K562 (cell line): ENCODE data around the gene APOL2. TPM values are rescaled to one million over a fixed set of nuclear protein-coding genes. Genes with fewer than 3 reads are reported as not detected.
"Not testable (repeated sequence)": the region's sequence is repeated elsewhere in the genome, so short reads cannot be mapped to it uniquely, and the experiment has no call there.

Experiments
- ATAC-seq: fragments of 200-7000 bp; cut with Tn5 transposase; 3 replicates; pipeline ENCODE4 v1.9.1; 2020; ENCODE audit warnings: moderate library complexity
- BruUV-seq: library from RNA; stranded (reverse); fragments of 400-500 nt; replicated peaks from 2 replicates; lab custom pipeline; 2021; lab: Mats Ljungman, UMichigan
- CTCF ChIA-PET: fragments of 300-600 bp; formaldehyde crosslinking; extraction: SDS; loops from one replicate; lab custom pipeline; 2021; ENCODE audit warnings: low intra/inter-chr PET ratio; lab: Yijun Ruan, JAX
- POLR2A ChIA-PET: fragments of 300-600, 350-650 bp; sonication (Branson Sonifier 250); formaldehyde crosslinking; extraction: SDS; loops from one replicate; lab custom pipeline; 2021; ENCODE audit warnings: antibody characterized with exemption, inconsistent platforms; lab: Yijun Ruan, JAX
- DNase-seq, 4 experiments: peaks; one replicate each; pipeline versions ENCODE4 v3.0.0 to v3.0.0-alpha.2; 2011 to 2018; ENCODE audit warnings: low spot score in 3 of 4, mixed read lengths in 3 of 4; ENCODE audit errors: extremely low read depth in 1 of 4
- FAIRE-seq: peaks from 2 replicates; lab custom pipeline; 2011; peaks lifted over from hg19 to GRCh38; lab: Jason Lieb, UNC
- H2AFZ ChIP-seq: 2 replicates; pipeline ENCODE4 v1.6.0; 2011; ENCODE audit warnings: low read depth, low read length, control low read depth, inconsistent platforms
- H3K27ac ChIP-seq: fragments of 200-600 bp; 3 replicates; pipeline ENCODE4 v1.8.0; 2011; ENCODE audit warnings: low read depth, mild to moderate bottlenecking, control low read depth, inconsistent platforms, low read length, moderate library complexity, mixed read lengths; ENCODE audit errors: extremely low read depth
- H3K27me3 ChIP-seq, 2 experiments: fragments of 300-600 bp in 1 of 2; 2 replicates in 1 of 2; 3 replicates in 1 of 2; pipeline versions ENCODE4 v1.6.0 to v1.8.0; 2011; ENCODE audit warnings: inconsistent platforms in 2 of 2, low read length in 2 of 2, mild to moderate bottlenecking in 1 of 2, mixed read lengths in 1 of 2, moderate library complexity in 1 of 2; ENCODE audit not compliant: control insufficient read depth in 2 of 2, insufficient read depth in 2 of 2
- H3K36me3 ChIP-seq: fragments of 300-600 bp; 3 replicates; pipeline ENCODE4 v1.8.0; 2011; ENCODE audit warnings: mild to moderate bottlenecking, low read length, inconsistent platforms; ENCODE audit not compliant: control insufficient read depth, insufficient read depth
- H3K4me1 ChIP-seq, 2 experiments: fragments of 200-600 bp in 1 of 2; replicated peaks in 1 of 2; 2 replicates in 1 of 2; 3 replicates in 1 of 2; pipeline versions ENCODE4 v1.5.1 to v1.8.0; 2011; ENCODE audit warnings: inconsistent platforms in 2 of 2, low read length in 2 of 2, mild to moderate bottlenecking in 1 of 2, mixed read lengths in 1 of 2, moderate library complexity in 1 of 2; ENCODE audit not compliant: control insufficient read depth in 2 of 2, insufficient read depth in 2 of 2
- H3K4me2 ChIP-seq: 2 replicates; pipeline ENCODE4 v1.6.1; 2011; ENCODE audit warnings: low read length, control low read depth, inconsistent platforms, mixed read lengths; ENCODE audit not compliant: insufficient read depth
- H3K4me3 ChIP-seq: fragments of 200-600 bp; sonication (generic), shearing (Covaris generic); 2 replicates; pipeline ENCODE4 v1.5.1; 2016; ENCODE audit warnings: control low read depth, inconsistent platforms
- H3K79me2 ChIP-seq: fragments of 200-600 bp; 3 replicates; pipeline ENCODE4 v1.8.0; 2011; ENCODE audit warnings: low read length, inconsistent platforms; ENCODE audit not compliant: control insufficient read depth, insufficient read depth
- H3K9ac ChIP-seq, 2 experiments: 2 replicates each; pipeline versions ENCODE4 v1.6.0 to v1.6.1; 2011; ENCODE audit warnings: low read depth in 2 of 2, low read length in 2 of 2, control low read depth in 1 of 2, inconsistent platforms in 1 of 2, mild to moderate bottlenecking in 1 of 2, mixed read lengths in 1 of 2; ENCODE audit not compliant: insufficient read depth in 1 of 2
- H3K9me1 ChIP-seq: one replicate; pipeline ENCODE4 v1.6.0; 2011; ENCODE audit warnings: inconsistent platforms, mild to moderate bottlenecking, low read length, moderate library complexity; ENCODE audit not compliant: control insufficient read depth, insufficient read depth
- H3K9me3 ChIP-seq: replicated peaks from 2 replicates; pipeline ENCODE4 v1.5.1; 2011; ENCODE audit warnings: low read depth, low read length, inconsistent platforms; ENCODE audit not compliant: control insufficient read depth, insufficient read depth
- H4K20me1 ChIP-seq: replicated peaks from 2 replicates; pipeline ENCODE4 v1.6.1; 2011; ENCODE audit warnings: low read length, inconsistent platforms, mixed read lengths; ENCODE audit not compliant: control insufficient read depth, insufficient read depth
- MYC ChIP-seq, 2 experiments: fragments of 250-450 bp in 1 of 2; sonication (Bioruptor Pico) in 1 of 2; IDR thresholded peaks; 2 replicates each; pipeline versions ENCODE4 v1.5.1 to v1.6.1; 2012 to 2021; ENCODE audit warnings: low read depth in 2 of 2, borderline replicate concordance in 1 of 2, improper control_type of control experiment in 1 of 2, low read length in 1 of 2, mild to moderate bottlenecking in 1 of 2, moderate library complexity in 1 of 2
- TOE1 ChIP-seq, 2 experiments: fragments of 450-650 bp in 1 of 2; sonication (generic) in 1 of 2; formaldehyde crosslinking in 1 of 2; IDR thresholded peaks; 2 replicates each; pipeline versions ENCODE4 v1.7.1 to v1.8.0; 2016 to 2022; ENCODE audit warnings: borderline replicate concordance in 2 of 2, mild to moderate bottlenecking in 2 of 2, antibody characterized with exemption in 1 of 2, inconsistent platforms in 1 of 2, low read depth in 1 of 2, missing genetic modification reagents in 1 of 2, moderate library complexity in 1 of 2
- ZFP36 ChIP-seq: fragments of 150-350 bp; IDR thresholded peaks from 2 replicates; pipeline ENCODE4 v1.6.1; 2018; ENCODE audit warnings: low read length, low read depth; ENCODE audit not compliant: partially characterized antibody
- ZKSCAN1 ChIP-seq: fragments of 150-350 bp; IDR thresholded peaks from 2 replicates; pipeline ENCODE4 v1.6.1; 2016; ENCODE audit warnings: low read depth, low read length
- ZNF589 ChIP-seq: fragments of 200-800 bp; sonication (Bioruptor generic); IDR thresholded peaks from 2 replicates; pipeline ENCODE4 v1.6.1; 2016; ENCODE audit warnings: low read depth, missing genetic modification characterization, missing compliant biosample characterization
- ZNF699 ChIP-seq: fragments of 250-450 bp; sonication (Bioruptor Pico); IDR thresholded peaks from 2 replicates; pipeline ENCODE4 v1.8.0; 2021; ENCODE audit warnings: mild to moderate bottlenecking, moderate library complexity; ENCODE audit not compliant: insufficient replicate concordance
- WGBS: fragments of 100-300 bp; shearing (Covaris generic); methylation state at CpG from one replicate; pipeline ENCODE4 v1.1.6; 2016; ENCODE audit warnings: low coverage, mixed read lengths; ENCODE audit not compliant: insufficient coverage; ENCODE audit errors: missing lambda C conversion rate; 5-methylcytosine and 5-hydroxymethylcytosine counted together
- in situ Hi-C: fragments of 300-500 bp; cut with MboI; formaldehyde crosslinking; loops from 4 replicates; pipeline ENCODE4 v1.15.0; 2018; ENCODE audit warnings: inconsistent platforms, mixed read lengths
- intact Hi-C: fragments of 100-400 bp; cut with micrococcal nuclease; formaldehyde crosslinking; loops from 2 replicates; pipeline ENCODE4 v1.14.2; 2022
- polyA plus RNA-seq, 8 experiments: library from polyadenylated mRNA; depleted of rRNA in 4 of 8; stranded (reverse) in 5 of 8; unstranded in 3 of 8; fragments of >200 nt; fragmentation: Nextera tagmentation in 2 of 8; fragmentation: Illumina TruSeq in 1 of 8; extraction: Ambion mirVana in 2 of 8; extraction: Trizol in 1 of 8; gene quantifications; 2 replicates each; pipeline versions ENCODE4 v1.2.1 to v1.2.3, GENCODE V29; 2011 to 2014; ENCODE audit warnings: inconsistent platforms in 1 of 8, missing spikeins in 1 of 8
- total RNA-seq, 7 experiments: library from RNA; depleted of rRNA in 6 of 7; stranded (reverse); fragments of >200 nt in 6 of 7; fragmentation: Illumina TruSeq in 2 of 7; extraction: Trizol in 2 of 7; gene quantifications; 2 replicates each; pipeline versions ENCODE4 v1.2.1 to v1.2.3, GENCODE V29; 2011 to 2021; ENCODE audit warnings: low replicate concordance in 1 of 7

The APOL2 gene
- total and polyA plus RNA-seq, 9 of the 15 experiments (the other 6 are each of a cell fraction or from before 2014, with no cell fraction given), result 2.7 to 10.6 (median 8.9) TPM

- no peak for TF ChIP-seq TOE1 (IDR thresholded peaks at IDR 0.05; ENCODE audit: borderline replicate concordance)
- no peak for TF ChIP-seq TOE1 (CRISPR knock-in tag; IDR thresholded peaks at IDR 0.05; ENCODE audit: borderline replicate concordance, low read depth)
- TF ChIP-seq ZNF589, result no peak
- no peak for TF ChIP-seq MYC (IDR thresholded peaks at IDR 0.05; ENCODE audit: low read depth, low read length)
- TF ChIP-seq MYC (CRISPR knock-in tag; IDR thresholded peaks at IDR 0.05; ENCODE audit: borderline replicate concordance, low read depth), result no peak
- no peak for TF ChIP-seq ZNF699
These were observed 6.5 kb downstream of the APOL2 start (continued) for GRCh38 chr22:36232715-36233401.

- ATAC-seq, H3K27ac ChIP-seq, H3K4me2 ChIP-seq, BruUV-seq, H3K9ac ChIP-seq, H4K20me1 ChIP-seq, H3K27me3 ChIP-seq, FAIRE-seq, in situ Hi-C loops, H3K79me2 ChIP-seq, POLR2A ChIA-PET, H3K9me1 ChIP-seq, CTCF ChIA-PET, H3K4me3 ChIP-seq, H3K4me1 ChIP-seq, H2AFZ ChIP-seq, DNase-seq, intact Hi-C loops, H3K9me3 ChIP-seq: not testable (repeated sequence)
- 0 out of 2 replicates have a peak, but pooled peaks have one; percentile 0 for TF ChIP-seq ZKSCAN1
- TF ChIP-seq ZFP36, result peak; percentile 42
- WGBS, result 77% methylated on average over 5 of the region's 5 CpGs
- H3K36me3 ChIP-seq, result peaks cover 21% of the 10 kb centered on the region; the same call in 1 of the 3 replicates
These were observed 8.3 kb downstream of the APOL2 start for GRCh38 chr22:36231051-36231450.

GRCh38 chr22:36229649-36230048 is 9.7 kb downstream of the APOL2 start:
- WGBS, result 50% methylated on average over 2 of the region's 3 CpGs
- H3K4me1 ChIP-seq, H4K20me1 ChIP-seq: not testable (repeated sequence)

More at GRCh38 chr22:36229649-36230048, 9.7 kb downstream of the APOL2 start:
- H3K27me3 ChIP-seq, ATAC-seq, H3K9me1 ChIP-seq, H3K27ac ChIP-seq, in situ Hi-C loops, FAIRE-seq, H3K9ac ChIP-seq, H3K9me3 ChIP-seq, H2AFZ ChIP-seq, intact Hi-C loops, CTCF ChIA-PET, BruUV-seq, H3K4me2 ChIP-seq, H3K79me2 ChIP-seq, H3K4me3 ChIP-seq, DNase-seq: not testable (repeated sequence)
- POLR2A ChIA-PET, result interaction anchor here (1.0 kb wide), 1 partner anchor 9 kb away, joined by 3 read pairs; no protein-coding TSS in a partner anchor
- H3K36me3 ChIP-seq, result peaks cover 21% of the 10 kb centered on the region; the same call in 1 of the 3 replicates
